Kidney (tissue), 14 donors: ENCODE measurements around the gene HASPIN. TPM values are rescaled to one million over a fixed set of nuclear protein-coding genes. Genes with fewer than 3 reads are reported as not detected.
A peak's percentile ranks its signal among the peaks of the same experiment; 100 is the strongest.

Experiments
- DNase-seq, 5 donors: peaks; one replicate each; pipeline ENCODE4 v3.0.0-alpha.2; 2013 to 2020
- FAIRE-seq: peaks from 2 replicates; lab custom pipeline; 2012; peaks lifted over from hg19 to GRCh38; lab: Jason Lieb, UNC
- H3K27ac ChIP-seq, 2 donors: one replicate each; pipeline ENCODE4 v1.7.0; 2013; ENCODE audit warnings: low read depth in 2 of 2, low read length in 2 of 2, inconsistent platforms in 1 of 2
- H3K27me3 ChIP-seq: one replicate; pipeline ENCODE4 v1.7.1; 2013; ENCODE audit warnings: low read length, inconsistent platforms; ENCODE audit not compliant: control insufficient read depth, insufficient read depth
- H3K36me3 ChIP-seq, 3 donors: one replicate each; pipeline versions ENCODE4 v1.7.0 to v1.7.1; 2013; ENCODE audit warnings: low read length in 3 of 3, control low read depth in 1 of 3, inconsistent platforms in 1 of 3; ENCODE audit not compliant: insufficient read depth in 3 of 3, control insufficient read depth in 2 of 3
- H3K4me1 ChIP-seq, 3 donors: one replicate each; pipeline versions ENCODE4 v1.7.0 to v1.7.1; 2013; ENCODE audit warnings: low read length in 3 of 3, inconsistent platforms in 1 of 3, low read depth in 1 of 3; ENCODE audit not compliant: control insufficient read depth in 2 of 3, insufficient read depth in 2 of 3
- H3K4me3 ChIP-seq, 3 donors: one replicate each; pipeline versions ENCODE4 v1.7.0 to v1.8.1; 2013; ENCODE audit warnings: low read length in 3 of 3, control low read depth in 1 of 3, inconsistent platforms in 1 of 3
- H3K9ac ChIP-seq, 3 donors: one replicate each; pipeline versions ENCODE4 v1.7.0 to v1.7.1; 2013; ENCODE audit warnings: low read length in 3 of 3, control low read depth in 1 of 3, inconsistent platforms in 1 of 3
- H3K9me3 ChIP-seq, 3 donors: one replicate each; pipeline versions ENCODE4 v1.7.0 to v1.7.1; 2013; ENCODE audit warnings: low read length in 3 of 3, control low read depth in 1 of 3, inconsistent platforms in 1 of 3; ENCODE audit not compliant: control insufficient read depth in 2 of 3, insufficient read depth in 1 of 3
- intact Hi-C: fragments of 100-400 bp; cut with DNase I; formaldehyde crosslinking; loops from one replicate; pipeline ENCODE4 v1.11.1; 2022
- polyA plus RNA-seq: library from polyadenylated mRNA; stranded (reverse); fragments of 350-450 nt; fragmentation: Illumina TruSeq; extraction: RNeasy Lipid Tissue Mini Kit (QIAGEN cat#74804); gene quantifications from one replicate; pipeline ENCODE4 v1.2.3, GENCODE V29; 2014; ENCODE audit warnings: low read depth, low replicate concordance; ENCODE audit not compliant: insufficient read depth
- total RNA-seq: library from RNA; stranded (reverse); fragmentation: NEBNext Ultra II Directional; extraction: Animal tissue kit (Norgen Biotek cat#: 25700); gene quantifications from one replicate; pipeline ENCODE4 v1.2.1, GENCODE V29; 2021
- TF ChIP-seq, protein P1 (sequence below): IDR thresholded peaks from 3 replicates; pipeline ENCODE4 v1.5.1; 2012; ENCODE audit warnings: mild to moderate bottlenecking, moderate library complexity, borderline replicate concordance; ENCODE audit not compliant: insufficient read depth; ENCODE audit errors: extremely low read depth
- donor health status: control.
- donor health status: control.
- donor health status: control.
- donor health status: control.
- donor health status: control.
- donor health status: DM: yes; HTN: yes; CAD: no.
- donor health status: Normal renal cell carcinoma (clear cell type).

Gene HASPIN
- total and polyA plus RNA-seq, 2 donors from 2014 or later = 0.38 TPM; not detected in 1

DNA sequence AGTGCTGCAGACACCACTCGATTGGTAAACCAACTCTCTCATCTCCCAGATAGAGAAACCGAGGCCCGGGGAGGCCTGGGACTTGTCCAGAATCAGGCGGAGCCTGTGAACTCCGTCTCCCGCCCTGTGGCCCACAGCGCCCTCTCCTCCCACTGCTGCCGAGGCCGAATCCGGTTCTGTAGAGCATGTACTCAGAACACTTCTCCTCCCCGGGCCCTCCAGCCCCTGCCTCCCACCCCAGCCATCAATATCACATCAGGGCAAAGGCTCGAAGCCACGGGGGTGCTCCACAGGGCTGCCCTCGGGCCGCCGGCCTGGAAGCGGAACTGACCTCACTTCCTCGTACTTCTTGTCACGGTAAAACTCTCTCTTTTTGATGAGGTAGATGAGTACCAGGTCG lies 42.1 kb upstream of the HASPIN start:
- FAIRE-seq = no peak
- Histone ChIP-seq H3K9ac (no peak overlapping the region), H3K9me3 (no peaks in the 10 kb centered on the region), H3K4me3 (no peak overlapping the region), H3K27me3 (peaks cover 3% of the 10 kb centered on the region), H3K4me1 (no peaks in the 10 kb centered on the region), H3K36me3 (no peaks in the 10 kb centered on the region), H3K27ac (no peak overlapping the region)
- intact Hi-C loops = no loop called here
- TF ChIP-seq, protein P1, sequence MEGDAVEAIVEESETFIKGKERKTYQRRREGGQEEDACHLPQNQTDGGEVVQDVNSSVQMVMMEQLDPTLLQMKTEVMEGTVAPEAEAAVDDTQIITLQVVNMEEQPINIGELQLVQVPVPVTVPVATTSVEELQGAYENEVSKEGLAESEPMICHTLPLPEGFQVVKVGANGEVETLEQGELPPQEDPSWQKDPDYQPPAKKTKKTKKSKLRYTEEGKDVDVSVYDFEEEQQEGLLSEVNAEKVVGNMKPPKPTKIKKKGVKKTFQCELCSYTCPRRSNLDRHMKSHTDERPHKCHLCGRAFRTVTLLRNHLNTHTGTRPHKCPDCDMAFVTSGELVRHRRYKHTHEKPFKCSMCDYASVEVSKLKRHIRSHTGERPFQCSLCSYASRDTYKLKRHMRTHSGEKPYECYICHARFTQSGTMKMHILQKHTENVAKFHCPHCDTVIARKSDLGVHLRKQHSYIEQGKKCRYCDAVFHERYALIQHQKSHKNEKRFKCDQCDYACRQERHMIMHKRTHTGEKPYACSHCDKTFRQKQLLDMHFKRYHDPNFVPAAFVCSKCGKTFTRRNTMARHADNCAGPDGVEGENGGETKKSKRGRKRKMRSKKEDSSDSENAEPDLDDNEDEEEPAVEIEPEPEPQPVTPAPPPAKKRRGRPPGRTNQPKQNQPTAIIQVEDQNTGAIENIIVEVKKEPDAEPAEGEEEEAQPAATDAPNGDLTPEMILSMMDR = no peak
- DNase-seq = peak in 1 of 5 donors; percentile 61

DNA sequence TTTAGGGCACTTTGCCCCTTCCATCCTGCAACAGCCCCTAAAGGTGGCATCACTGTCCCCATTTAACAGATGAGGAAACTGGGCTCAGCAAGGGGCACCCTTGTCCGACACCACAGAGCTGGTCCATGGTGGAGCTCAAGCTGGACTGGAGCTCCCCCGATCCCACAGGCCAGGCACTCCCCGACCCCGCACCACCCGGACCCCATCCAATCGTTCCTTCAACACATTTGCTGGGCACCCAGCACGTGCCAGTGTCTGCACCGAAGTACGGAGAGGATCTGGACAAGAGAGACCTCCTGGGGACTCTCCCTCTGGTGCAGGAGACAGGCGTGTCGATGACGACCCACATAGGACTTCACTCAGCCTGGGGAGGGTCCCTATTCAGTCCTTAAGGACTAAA lies 41.7 kb upstream of the HASPIN start:
- TF ChIP-seq, protein P1 = no peak
- no peak overlapping the region for H3K4me3 ChIP-seq
- no peak overlapping the region for H3K9ac ChIP-seq
- H3K9me3 ChIP-seq = no peaks in the 10 kb centered on the region
- intact Hi-C loops = no loop called here
- H3K27me3 ChIP-seq = peaks cover 3% of the 10 kb centered on the region
- DNase-seq (peak in 1 of 5 donors; percentile 63), FAIRE-seq (no peak)
- no peaks in the 10 kb centered on the region for H3K4me1 ChIP-seq
- no peaks in the 10 kb centered on the region for H3K36me3 ChIP-seq
- H3K27ac ChIP-seq = no peak overlapping the region

DNA sequence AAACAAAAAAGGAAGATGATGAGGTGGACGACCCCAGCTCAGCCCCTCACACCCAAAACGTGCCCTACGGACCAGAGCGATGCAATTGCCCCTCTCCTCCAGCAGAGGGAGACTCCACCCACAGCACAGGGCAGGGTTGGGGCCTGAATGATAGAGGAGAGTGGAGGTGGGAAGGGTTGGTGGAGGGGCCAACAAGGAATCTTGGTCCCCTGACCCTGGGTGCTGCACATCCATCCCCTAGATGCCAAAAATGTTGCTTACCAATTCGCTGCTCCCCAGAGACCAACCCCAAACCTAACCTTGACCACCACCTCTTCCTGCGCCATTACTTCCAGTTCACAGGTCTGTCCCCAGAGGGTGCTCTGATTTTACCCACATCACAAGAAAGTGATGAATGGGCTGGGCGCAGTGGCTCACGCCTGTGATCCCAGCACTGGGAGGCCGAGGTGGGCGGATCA lies 40.6 kb upstream of the HASPIN start:
- no peak for FAIRE-seq
- H3K27ac ChIP-seq = no peak overlapping the region
- peaks cover 3% of the 10 kb centered on the region for H3K27me3 ChIP-seq

More for the DNA sequence above, 40.6 kb upstream of the HASPIN start:
- intact Hi-C loops = no loop called here
- no peaks in the 10 kb centered on the region for H3K4me1 ChIP-seq
- H3K9ac ChIP-seq = no peak overlapping the region
- peak in 1 of 5 donors; percentile 62 for DNase-seq
- no peaks in the 10 kb centered on the region for H3K9me3 ChIP-seq
- H3K4me3 ChIP-seq = no peak overlapping the region
- TF ChIP-seq, protein P1 = peak; percentile 83
- no peaks in the 10 kb centered on the region for H3K36me3 ChIP-seq
